ENCODE data around the gene LPIN1.

DNA sequence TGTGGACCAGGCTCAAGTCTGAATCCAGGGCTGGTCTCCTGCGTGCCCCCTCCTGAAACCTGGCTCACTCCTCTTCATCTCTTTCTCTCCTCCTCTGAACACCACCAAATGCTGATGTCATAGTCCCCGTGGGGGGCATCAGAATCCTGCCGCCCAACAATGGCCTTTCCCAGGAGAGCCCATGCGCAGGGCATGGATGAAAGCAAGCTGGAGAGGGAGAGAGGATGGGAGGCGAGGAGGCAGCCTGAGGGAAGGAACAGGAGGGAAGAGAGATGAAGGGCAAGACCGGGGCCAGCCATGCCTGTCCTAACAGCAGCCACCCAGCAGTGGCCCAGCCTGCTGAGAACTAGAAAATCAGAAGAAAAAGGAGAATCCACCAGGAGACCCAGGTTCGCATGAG is 22.3 kb upstream of the LPIN1 start:
- TF ChIP-seq, protein P1, sequence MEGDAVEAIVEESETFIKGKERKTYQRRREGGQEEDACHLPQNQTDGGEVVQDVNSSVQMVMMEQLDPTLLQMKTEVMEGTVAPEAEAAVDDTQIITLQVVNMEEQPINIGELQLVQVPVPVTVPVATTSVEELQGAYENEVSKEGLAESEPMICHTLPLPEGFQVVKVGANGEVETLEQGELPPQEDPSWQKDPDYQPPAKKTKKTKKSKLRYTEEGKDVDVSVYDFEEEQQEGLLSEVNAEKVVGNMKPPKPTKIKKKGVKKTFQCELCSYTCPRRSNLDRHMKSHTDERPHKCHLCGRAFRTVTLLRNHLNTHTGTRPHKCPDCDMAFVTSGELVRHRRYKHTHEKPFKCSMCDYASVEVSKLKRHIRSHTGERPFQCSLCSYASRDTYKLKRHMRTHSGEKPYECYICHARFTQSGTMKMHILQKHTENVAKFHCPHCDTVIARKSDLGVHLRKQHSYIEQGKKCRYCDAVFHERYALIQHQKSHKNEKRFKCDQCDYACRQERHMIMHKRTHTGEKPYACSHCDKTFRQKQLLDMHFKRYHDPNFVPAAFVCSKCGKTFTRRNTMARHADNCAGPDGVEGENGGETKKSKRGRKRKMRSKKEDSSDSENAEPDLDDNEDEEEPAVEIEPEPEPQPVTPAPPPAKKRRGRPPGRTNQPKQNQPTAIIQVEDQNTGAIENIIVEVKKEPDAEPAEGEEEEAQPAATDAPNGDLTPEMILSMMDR (IDR thresholded peaks at IDR 0.05) = no peak
- no peak for TF ChIP-seq POLR2A (IDR thresholded peaks at IDR 0.05)
